Mesodermal cell (in vitro differentiated cells): ENCODE data around the gene CRTC1.

Experiments used
- H3K27ac ChIP-seq: 2 replicates; pipeline ENCODE4 v1.7.0; 2013; ENCODE audit warnings: mild to moderate bottlenecking, low read depth, low read length, moderate library complexity; ENCODE audit not compliant: severe bottlenecking
- H3K36me3 ChIP-seq: 2 replicates; pipeline ENCODE4 v1.7.1; 2013; ENCODE audit warnings: mild to moderate bottlenecking, low read length, moderate library complexity; ENCODE audit not compliant: control insufficient read depth, insufficient read depth
- H3K4me1 ChIP-seq: one replicate; pipeline ENCODE4 v1.7.1; 2013; ENCODE audit warnings: mild to moderate bottlenecking, low read length; ENCODE audit not compliant: insufficient read depth, control insufficient read depth, poor library complexity, severe bottlenecking
- H3K4me3 ChIP-seq: 2 replicates; pipeline ENCODE4 v1.7.0; 2013; ENCODE audit warnings: low read length, control low read depth, mild to moderate bottlenecking; ENCODE audit not compliant: insufficient read depth, poor library complexity, severe bottlenecking; ENCODE audit errors: extremely low read depth
- H3K9me3 ChIP-seq: 2 replicates; pipeline ENCODE4 v1.7.1; 2013; ENCODE audit warnings: mild to moderate bottlenecking, low read length, moderate library complexity; ENCODE audit not compliant: control insufficient read depth
- WGBS, 2 experiments: methylation state at CpG; one replicate each; pipeline ENCODE4 v1.1.5; 2013; ENCODE audit warnings: missing lambda C conversion rate in 2 of 2; ENCODE audit not compliant: insufficient coverage in 2 of 2; 5-methylcytosine and 5-hydroxymethylcytosine counted together

Gene CRTC1

GRCh38 chr19:18683958-18684641 lies 620 bp downstream of the CRTC1 start:
- Histone ChIP-seq H3K4me1 (no peaks in the 10 kb centered on the region), H3K27ac (no peak overlapping the region), H3K9me3 (no peaks in the 10 kb centered on the region), H3K4me3 (peak overlapping the region; percentile 41), H3K36me3 (no peaks in the 10 kb centered on the region)
- 16 to 29% methylated on average over 6 to 14 of the region's 16 CpGs for WGBS, 2 experiments

GRCh38 chr19:18684642-18684993 lies 1.1 kb downstream of the CRTC1 start:
- Histone ChIP-seq H3K27ac (no peak overlapping the region), H3K9me3 (no peaks in the 10 kb centered on the region), H3K36me3 (no peaks in the 10 kb centered on the region), H3K4me1 (no peaks in the 10 kb centered on the region), H3K4me3 (no peak overlapping the region)
- WGBS, 2 experiments = 90 to 97% methylated on average over 3 of the region's 3 CpGs

GRCh38 chr19:18685597-18686190 lies 2.2 kb downstream of the CRTC1 start:
- H3K36me3 ChIP-seq = no peaks in the 10 kb centered on the region
- H3K4me3 ChIP-seq = no peak overlapping the region
- 84 to 100% methylated on average over 3 of the region's 5 CpGs for WGBS, 2 experiments
- no peaks in the 10 kb centered on the region for H3K4me1 ChIP-seq
- no peaks in the 10 kb centered on the region for H3K9me3 ChIP-seq
- no peak overlapping the region for H3K27ac ChIP-seq

GRCh38 chr19:18687740-18688465 lies 4.4 kb downstream of the CRTC1 start:
- H3K36me3 ChIP-seq = no peaks in the 10 kb centered on the region
- WGBS, 2 experiments = 88 to 97% methylated on average over 11 to 16 of the region's 16 CpGs
- no peak overlapping the region for H3K27ac ChIP-seq
- no peaks in the 10 kb centered on the region for H3K4me1 ChIP-seq
- no peaks in the 10 kb centered on the region for H3K9me3 ChIP-seq
- no peak overlapping the region for H3K4me3 ChIP-seq

GRCh38 chr19:18696023-18696422 lies 12.5 kb downstream of the CRTC1 start:
- H3K36me3 ChIP-seq = no peaks in the 10 kb centered on the region
- H3K4me1 ChIP-seq = peaks cover 9% of the 10 kb centered on the region
- H3K9me3 ChIP-seq = no peaks in the 10 kb centered on the region
- no peak overlapping the region for H3K4me3 ChIP-seq
- 94 to 97% methylated on average over 12 of the region's 12 CpGs for WGBS, 2 experiments
- no peak overlapping the region for H3K27ac ChIP-seq

- H3K27ac ChIP-seq = no peak overlapping the region
- H3K9me3 ChIP-seq = no peaks in the 10 kb centered on the region
- no peak overlapping the region for H3K4me3 ChIP-seq
- H3K36me3 ChIP-seq = no peaks in the 10 kb centered on the region
- 94 to 97% methylated on average over 3 of the region's 3 CpGs for WGBS, 2 experiments
- peaks cover 9% of the 10 kb centered on the region for H3K4me1 ChIP-seq
Measured at GRCh38 chr19:18697680-18698079, 14.2 kb downstream of the CRTC1 start.

GRCh38 chr19:18698321-18699167 lies 15.1 kb downstream of the CRTC1 start:
- 92 to 95% methylated on average over 18 of the region's 18 CpGs for WGBS, 2 experiments
- no peak overlapping the region for H3K27ac ChIP-seq
- H3K4me3 ChIP-seq = no peak overlapping the region
- H3K36me3 ChIP-seq = no peaks in the 10 kb centered on the region
- peaks cover 9% of the 10 kb centered on the region for H3K4me1 ChIP-seq
- no peaks in the 10 kb centered on the region for H3K9me3 ChIP-seq

GRCh38 chr19:18699403-18700054 lies 16.0 kb downstream of the CRTC1 start:
- peaks cover 9% of the 10 kb centered on the region for H3K4me1 ChIP-seq
- WGBS, 2 experiments = 80 to 84% methylated on average over 14 of the region's 14 CpGs
- H3K9me3 ChIP-seq = no peaks in the 10 kb centered on the region
- no peaks in the 10 kb centered on the region for H3K36me3 ChIP-seq
- H3K27ac ChIP-seq = no peak overlapping the region
- H3K4me3 ChIP-seq = no peak overlapping the region

- Histone ChIP-seq H3K36me3 (no peaks in the 10 kb centered on the region), H3K9me3 (no peaks in the 10 kb centered on the region), H3K4me3 (peak overlapping the region; percentile 14), H3K27ac (no peak overlapping the region), H3K4me1 (peaks cover 9% of the 10 kb centered on the region)
- WGBS, 2 experiments = 6 to 9% methylated on average over 27 to 28 of the region's 35 CpGs
Measured at GRCh38 chr19:18700501-18701249, 17.2 kb downstream of the CRTC1 start.

GRCh38 chr19:18701250-18701608 lies 17.7 kb downstream of the CRTC1 start:
- Histone ChIP-seq H3K9me3 (no peaks in the 10 kb centered on the region), H3K36me3 (no peaks in the 10 kb centered on the region), H3K4me3 (no peak overlapping the region), H3K4me1 (peaks cover 9% of the 10 kb centered on the region), H3K27ac (no peak overlapping the region)
- WGBS, 2 experiments = 64 to 71% methylated on average over 7 of the region's 7 CpGs
